CD4-positive, alpha-beta T cell (primary cell): ENCODE data around the gene RANBP10. TPM values are rescaled to one million over a fixed set of nuclear protein-coding genes. Genes with fewer than 3 reads are reported as not detected.

Experiments
- ATAC-seq: fragments of 200-7000 bp; cut with Tn5 transposase; one replicate; pipeline ENCODE4 v1.10.0; 2022; ENCODE audit warnings: mild to moderate bottlenecking; ENCODE audit not compliant: poor library complexity
- CTCF ChIA-PET: fragments of 350-600 bp; sonication (Branson Sonifier 250); formaldehyde crosslinking; loops from one replicate; lab custom pipeline; 2021; ENCODE audit warnings: antibody characterized with exemption, inconsistent platforms; lab: Charles Lee
- POLR2A ChIA-PET: fragments of 350-600 bp; sonication (Branson Sonifier 250); formaldehyde crosslinking; loops from one replicate; lab custom pipeline; 2021; ENCODE audit warnings: antibody characterized with exemption, inconsistent platforms; lab: Charles Lee
- DNase-seq, 14 experiments: peaks; one replicate each; pipeline ENCODE4 v3.0.0-alpha.2; 2013 to 2020; ENCODE audit warnings: mixed read lengths in 2 of 14
- H3K27ac ChIP-seq, 2 donors: one replicate each; pipeline versions ENCODE4 v1.5.1 to v1.7.0; 2013; ENCODE audit warnings: low read length in 2 of 2, low read depth in 1 of 2, mild to moderate bottlenecking in 1 of 2
- H3K27me3 ChIP-seq, 2 experiments: 1 replicate in 1 of 2; 2 replicates in 1 of 2; pipeline versions ENCODE4 v1.6.1 to v1.7.0; 2013; ENCODE audit warnings: low read length in 2 of 2, control low read depth in 1 of 2, mild to moderate bottlenecking in 1 of 2, moderate library complexity in 1 of 2; ENCODE audit not compliant: insufficient read depth in 2 of 2, control insufficient read depth in 1 of 2
- H3K36me3 ChIP-seq: one replicate; pipeline ENCODE4 v1.6.1; 2013; ENCODE audit warnings: low read length, control low read depth; ENCODE audit not compliant: insufficient read depth
- H3K4me1 ChIP-seq: one replicate; pipeline ENCODE4 v1.6.1; 2013; ENCODE audit warnings: low read length, control low read depth; ENCODE audit not compliant: insufficient read depth
- H3K4me3 ChIP-seq: one replicate; pipeline ENCODE4 v1.5.1; 2013; ENCODE audit warnings: mild to moderate bottlenecking, low read length, moderate library complexity
- H3K9me3 ChIP-seq, 2 experiments: 1 replicate in 1 of 2; 2 replicates in 1 of 2; pipeline versions ENCODE4 v1.6.1 to v1.7.0; 2013; ENCODE audit warnings: low read length in 2 of 2, mild to moderate bottlenecking in 2 of 2, control low read depth in 1 of 2, moderate library complexity in 1 of 2; ENCODE audit not compliant: control insufficient read depth in 1 of 2, insufficient read depth in 1 of 2
- H3K27ac Mint-ChIP-seq: one replicate; pipeline ENCODE4 v1.8.0; 2020; ENCODE audit warnings: mixed read lengths
- H3K27me3 Mint-ChIP-seq: one replicate; pipeline ENCODE4 v1.8.0; 2021; ENCODE audit warnings: mixed read lengths
- H3K36me3 Mint-ChIP-seq: one replicate; pipeline ENCODE4 v1.8.0; 2021; ENCODE audit warnings: low read depth, mixed read lengths
- H3K4me1 Mint-ChIP-seq: one replicate; pipeline ENCODE4 v1.8.0; 2021; ENCODE audit warnings: low read depth, mixed read lengths
- H3K4me3 Mint-ChIP-seq: one replicate; pipeline ENCODE4 v1.8.0; 2020; ENCODE audit warnings: mild to moderate bottlenecking, mixed read lengths
- H3K9me3 Mint-ChIP-seq: one replicate; pipeline ENCODE4 v1.8.0; 2020; ENCODE audit warnings: mixed read lengths
- CTCF ChIP-seq: fragments of 200-600 bp; IDR thresholded peaks from one replicate; pipeline ENCODE4 v1.8.0; 2022; ENCODE audit warnings: antibody characterized with exemption, mild to moderate bottlenecking
- intact Hi-C, 2 experiments: fragments of 100-400 bp; cut with DNase I in 1 of 2; cut with micrococcal nuclease in 1 of 2; formaldehyde crosslinking; loops; one replicate each; pipeline versions ENCODE4 v1.15.1 to v1.9.0; 2023 to 2025; cut with DNase I, micrococcal nuclease
- total RNA-seq, 174 experiments: library from RNA in 2 of 174; stranded (reverse) in 2 of 174; gene quantifications; one replicate each; pipeline ENCODE4 v1.2.3 and lab custom pipeline; 2021 to 2026

RANBP10 gene
- total RNA-seq, 2 experiments from 2014 or later = 12.0 to 13.6 TPM

DNA sequence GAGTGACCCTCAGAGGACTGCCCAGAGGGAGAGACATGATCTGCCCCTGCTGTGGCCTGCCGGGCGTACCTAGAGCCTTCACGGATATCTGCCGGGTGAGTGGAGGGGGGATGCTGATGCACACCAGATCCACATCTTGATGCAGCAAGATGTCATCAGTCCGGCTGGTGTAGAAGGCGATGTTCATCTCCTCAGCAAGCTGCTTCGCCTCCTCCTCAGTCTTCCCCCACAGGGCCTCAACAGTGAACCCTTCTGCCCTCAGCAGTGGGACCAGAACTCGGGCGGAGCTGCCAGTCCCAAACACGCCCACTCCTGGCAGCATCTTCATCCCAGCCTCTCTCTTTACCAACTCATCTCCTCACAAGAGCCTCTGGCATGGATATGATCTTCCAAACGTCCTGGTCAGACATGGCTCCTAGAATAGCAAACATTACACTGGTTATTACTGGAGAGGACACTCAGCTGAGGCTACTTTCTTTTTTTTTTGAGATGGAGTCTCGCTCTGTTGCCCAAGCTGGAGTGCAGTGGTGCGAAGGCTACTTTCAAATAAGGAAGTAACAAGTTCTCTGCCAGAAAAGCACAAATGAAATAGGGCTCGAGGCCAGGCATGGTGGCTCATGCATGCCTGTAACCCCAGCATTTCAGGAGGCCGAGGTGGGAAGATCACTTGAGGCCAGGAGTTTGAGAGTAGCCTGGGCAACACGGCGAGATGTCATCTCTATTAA lies 120.8 kb downstream of the RANBP10 start:
- Histone ChIP-seq H3K9me3 (no peaks in the 10 kb centered on the region), H3K27ac (peak overlapping the region in 1 of 2 donors; percentile 66), H3K36me3 (peaks cover 27% of the 10 kb centered on the region), H3K4me3 (no peak overlapping the region), H3K27me3 (no peaks in the 10 kb centered on the region), H3K4me1 (peaks cover 17% of the 10 kb centered on the region)
- ATAC-seq (no peak), DNase-seq (no peak)
- Mint-ChIP-seq H3K4me3 (no peak overlapping the region), H3K4me1 (peaks cover 21% of the 10 kb centered on the region), H3K9me3 (no peaks in the 10 kb centered on the region), H3K36me3 (peaks cover 22% of the 10 kb centered on the region), H3K27ac (peak overlapping the region; percentile 78), H3K27me3 (no peaks in the 10 kb centered on the region)
- CTCF ChIA-PET = interaction anchor here (0.6 kb wide), 1 partner anchor 173 kb away, joined by 3 read pairs; no protein-coding TSS in a partner anchor
- no peak for TF ChIP-seq CTCF
- POLR2A ChIA-PET = interaction anchor here (1.5 kb wide), 1 partner anchor 34 kb away, joined by 3 read pairs; the partner anchor contains the start of gene GFOD2
- intact Hi-C loops = no loop called here

DNA sequence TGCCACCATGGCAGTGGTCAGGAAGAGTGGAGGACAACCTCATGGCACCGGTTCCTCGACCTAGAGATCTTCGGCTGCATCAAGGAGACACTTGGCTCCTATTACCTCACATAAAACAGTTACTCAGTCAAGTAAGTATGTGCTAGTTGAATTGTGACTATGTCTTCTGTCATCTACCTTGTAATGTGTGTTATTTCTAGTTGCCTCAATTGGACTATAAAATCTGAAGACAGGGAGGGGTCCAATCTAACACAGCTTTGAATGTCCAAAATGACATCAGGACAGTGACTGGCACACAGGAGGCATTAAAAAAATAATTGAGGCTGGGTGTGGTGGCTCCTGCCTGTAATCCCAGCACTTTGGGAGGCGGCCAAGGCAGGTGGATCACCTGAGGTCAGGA lies 122.6 kb downstream of the RANBP10 start:
- Histone ChIP-seq H3K4me3 (no peak overlapping the region), H3K27me3 (no peaks in the 10 kb centered on the region), H3K9me3 (no peaks in the 10 kb centered on the region), H3K36me3 (peaks cover 25% of the 10 kb centered on the region), H3K27ac (no peak overlapping the region), H3K4me1 (peaks cover 17% of the 10 kb centered on the region)
- ChIA-PET POLR2A (no interaction called here), CTCF (no interaction called here)
- H3K9me3 Mint-ChIP-seq = no peaks in the 10 kb centered on the region
- peak overlapping the region; percentile 11 for H3K27ac Mint-ChIP-seq
- H3K4me3 Mint-ChIP-seq = no peak overlapping the region
- no peaks in the 10 kb centered on the region for H3K27me3 Mint-ChIP-seq
- H3K36me3 Mint-ChIP-seq = peaks cover 22% of the 10 kb centered on the region
- intact Hi-C loops = no loop called here
- no peak for DNase-seq
- no peak for TF ChIP-seq CTCF
- no peak for ATAC-seq
- H3K4me1 Mint-ChIP-seq = peaks cover 21% of the 10 kb centered on the region

DNA sequence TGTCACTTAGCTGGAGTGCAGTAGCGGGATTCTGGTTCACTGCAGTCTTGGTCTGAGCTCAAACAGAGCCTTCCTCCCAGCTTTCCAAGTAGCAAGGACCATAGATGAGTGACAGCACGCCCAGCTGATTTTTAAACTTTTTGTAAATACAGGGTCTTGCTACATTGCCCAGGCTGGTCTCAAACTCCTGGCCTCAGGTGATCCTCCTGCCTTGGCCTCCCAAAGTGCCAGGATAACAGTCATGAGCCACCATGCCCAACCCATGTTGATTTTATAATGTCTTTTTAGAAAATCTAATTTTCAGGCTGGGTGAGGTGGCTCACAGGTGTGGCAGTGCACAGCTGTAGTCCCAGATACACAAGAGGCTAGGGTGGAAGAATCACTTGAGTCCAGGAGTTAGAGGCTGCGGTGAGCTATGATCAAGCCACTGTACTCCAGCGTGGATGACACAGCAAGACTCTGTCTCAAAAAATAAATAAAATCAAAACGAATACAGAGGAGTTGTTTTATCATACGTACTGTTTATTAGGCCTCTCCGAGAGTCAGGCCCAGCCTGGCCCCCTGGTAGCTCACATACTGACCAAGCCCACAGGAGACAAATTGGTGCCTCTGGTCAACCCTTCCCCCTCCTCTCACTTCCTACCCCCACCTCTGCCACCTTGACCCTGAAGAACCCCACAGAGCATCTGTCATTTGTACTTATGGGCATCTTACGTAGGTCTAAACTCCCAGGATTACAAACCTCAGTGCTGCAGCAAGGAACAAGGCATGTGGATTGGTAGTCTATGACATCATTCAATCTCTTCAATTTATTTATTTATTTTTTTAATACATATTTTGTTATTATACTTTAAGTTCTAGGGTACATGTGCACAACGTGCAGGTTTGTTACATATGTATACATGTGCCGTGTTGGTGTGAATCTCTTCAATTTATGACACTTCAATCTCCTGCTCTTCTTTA lies 126.1 kb downstream of the RANBP10 start:
- Histone ChIP-seq H3K27me3 (no peaks in the 10 kb centered on the region), H3K36me3 (peaks cover 18% of the 10 kb centered on the region), H3K4me1 (peaks cover 8% of the 10 kb centered on the region), H3K27ac (no peak overlapping the region), H3K9me3 (no peaks in the 10 kb centered on the region), H3K4me3 (no peak overlapping the region)
- Mint-ChIP-seq H3K4me3 (no peak overlapping the region), H3K27me3 (no peaks in the 10 kb centered on the region), H3K4me1 (peaks cover 10% of the 10 kb centered on the region), H3K9me3 (no peaks in the 10 kb centered on the region), H3K27ac (no peak overlapping the region), H3K36me3 (peaks cover 15% of the 10 kb centered on the region)
- intact Hi-C loops = no loop called here
- CTCF ChIA-PET = no interaction called here
- ATAC-seq (no peak), DNase-seq (no peak)
- TF ChIP-seq CTCF = no peak
- POLR2A ChIA-PET = no interaction called here
